IPS-18a (cell line): ENCODE results near the gene NPY5R.

Experiments used
- H3K27ac ChIP-seq: one replicate; pipeline ENCODE4 v1.5.1; 2013; ENCODE audit warnings: low read length
- H3K27me3 ChIP-seq: one replicate; pipeline ENCODE4 v1.6.1; 2013; ENCODE audit warnings: mild to moderate bottlenecking, low read length; ENCODE audit not compliant: control insufficient read depth, insufficient read depth
- H3K36me3 ChIP-seq: one replicate; pipeline ENCODE4 v1.6.1; 2013; ENCODE audit warnings: low read depth, low read length; ENCODE audit not compliant: control insufficient read depth
- H3K4me1 ChIP-seq: one replicate; pipeline ENCODE4 v1.6.1; 2013; ENCODE audit warnings: low read depth, low read length; ENCODE audit not compliant: control insufficient read depth
- H3K4me3 ChIP-seq: one replicate; pipeline ENCODE4 v1.5.1; 2013; ENCODE audit warnings: low read length
- H3K9ac ChIP-seq: one replicate; pipeline ENCODE4 v1.6.1; 2013; ENCODE audit warnings: mild to moderate bottlenecking, low read length, moderate library complexity
- H3K9me3 ChIP-seq: one replicate; pipeline ENCODE4 v1.6.1; 2013; ENCODE audit warnings: low read depth, low read length; ENCODE audit not compliant: control insufficient read depth

NPY5R gene

GRCh38 chr4:163343604-163344146 is at the start of gene NPY5R:
NPY5R (plus strand) TSS chr4:163343892; CDS start chr4:163350274, 6,382 bp downstream.
- Histone ChIP-seq H3K4me3 (peak within 1 kb of the TSS; percentile 68), H3K9me3 (no peaks in the 10 kb centered on the region), H3K4me1 (peaks cover 3% of the 10 kb centered on the region), H3K9ac (peak within 1 kb of the TSS; percentile 31), H3K27me3 (peaks cover 34% of the 10 kb centered on the region), H3K27ac (no peak within 1 kb of the TSS), H3K36me3 (no peaks in the 10 kb centered on the region)

- Histone ChIP-seq H3K9ac (no peak overlapping the region), H3K27me3 (no peaks in the 10 kb centered on the region), H3K9me3 (no peaks in the 10 kb centered on the region), H3K36me3 (no peaks in the 10 kb centered on the region), H3K4me3 (no peak overlapping the region), H3K27ac (no peak overlapping the region), H3K4me1 (no peaks in the 10 kb centered on the region)
Measured at GRCh38 chr4:163295138-163295537, 48.6 kb upstream of the NPY5R start.

- H3K27ac ChIP-seq, result no peak overlapping the region
- no peaks in the 10 kb centered on the region for H3K36me3 ChIP-seq
- no peak overlapping the region for H3K4me3 ChIP-seq
- no peak overlapping the region for H3K9ac ChIP-seq
- no peaks in the 10 kb centered on the region for H3K4me1 ChIP-seq
- H3K9me3 ChIP-seq, result no peaks in the 10 kb centered on the region
- H3K27me3 ChIP-seq, result no peaks in the 10 kb centered on the region
Measured at GRCh38 chr4:163300445-163300844, 43.2 kb upstream of the NPY5R start.

GRCh38 chr4:163303069-163303468 is 40.6 kb upstream of the NPY5R start:
- no peaks in the 10 kb centered on the region for H3K4me1 ChIP-seq
- no peaks in the 10 kb centered on the region for H3K27me3 ChIP-seq
- H3K9me3 ChIP-seq, result no peaks in the 10 kb centered on the region
- no peak overlapping the region for H3K4me3 ChIP-seq
- H3K36me3 ChIP-seq, result no peaks in the 10 kb centered on the region
- no peak overlapping the region for H3K9ac ChIP-seq
- no peak overlapping the region for H3K27ac ChIP-seq

GRCh38 chr4:163309466-163309865 is 34.2 kb upstream of the NPY5R start:
- no peak overlapping the region for H3K4me3 ChIP-seq
- no peaks in the 10 kb centered on the region for H3K27me3 ChIP-seq
- no peak overlapping the region for H3K9ac ChIP-seq
- H3K36me3 ChIP-seq, result no peaks in the 10 kb centered on the region
- H3K4me1 ChIP-seq, result no peaks in the 10 kb centered on the region
- no peak overlapping the region for H3K27ac ChIP-seq
- H3K9me3 ChIP-seq, result no peaks in the 10 kb centered on the region

GRCh38 chr4:163317110-163317509 is 26.6 kb upstream of the NPY5R start:
- Histone ChIP-seq H3K9me3 (peaks cover 12% of the 10 kb centered on the region), H3K27ac (no peak overlapping the region), H3K4me1 (no peaks in the 10 kb centered on the region), H3K9ac (no peak overlapping the region), H3K36me3 (no peaks in the 10 kb centered on the region), H3K27me3 (no peaks in the 10 kb centered on the region), H3K4me3 (no peak overlapping the region)

- H3K36me3 ChIP-seq, result no peaks in the 10 kb centered on the region
- H3K27ac ChIP-seq, result no peak overlapping the region
- H3K9ac ChIP-seq, result no peak overlapping the region
- H3K9me3 ChIP-seq, result no peaks in the 10 kb centered on the region
- peaks cover 21% of the 10 kb centered on the region for H3K27me3 ChIP-seq
- H3K4me1 ChIP-seq, result peaks cover 8% of the 10 kb centered on the region
- peak overlapping the region; percentile 89 for H3K4me3 ChIP-seq
Measured at GRCh38 chr4:163330916-163331628, 12.6 kb upstream of the NPY5R start.

GRCh38 chr4:163331629-163332376 is 11.9 kb upstream of the NPY5R start:
- Histone ChIP-seq H3K9ac (peak overlapping the region; percentile 64), H3K4me3 (peak overlapping the region; percentile 89), H3K36me3 (no peaks in the 10 kb centered on the region), H3K27ac (no peak overlapping the region), H3K9me3 (no peaks in the 10 kb centered on the region), H3K27me3 (peaks cover 21% of the 10 kb centered on the region), H3K4me1 (peaks cover 8% of the 10 kb centered on the region)

GRCh38 chr4:163332526-163333406 is 10.9 kb upstream of the NPY5R start, which contains the start of gene NPY1R:
NPY1R (minus strand) TSS chr4:163332596; CDS start chr4:163326554, 6,042 bp downstream.
- Histone ChIP-seq H3K36me3 (no peaks in the 10 kb centered on the region), H3K9me3 (no peaks in the 10 kb centered on the region), H3K4me1 (peaks cover 8% of the 10 kb centered on the region), H3K27ac (no peak within 1 kb of the TSS), H3K9ac (peak within 1 kb of the TSS; percentile 64), H3K4me3 (peak within 1 kb of the TSS; percentile 89), H3K27me3 (peaks cover 21% of the 10 kb centered on the region)

GRCh38 chr4:163335384-163335783 is 8.3 kb upstream of the NPY5R start:
- Histone ChIP-seq H3K4me3 (no peak overlapping the region), H3K4me1 (peaks cover 8% of the 10 kb centered on the region), H3K27ac (no peak overlapping the region), H3K27me3 (peaks cover 21% of the 10 kb centered on the region), H3K9me3 (no peaks in the 10 kb centered on the region), H3K36me3 (no peaks in the 10 kb centered on the region), H3K9ac (no peak overlapping the region)
